Renal cortex interstitium (tissue), 11 donors: ENCODE results near the gene PTPRN2. TPM values are rescaled to one million over a fixed set of nuclear protein-coding genes. Genes with fewer than 3 reads are reported as not detected.
"Not testable (repeated sequence)": the region's sequence is repeated elsewhere in the genome, so short reads cannot be mapped to it uniquely, and the experiment has no call there.

ENCODE experiments used
- DNase-seq, 11 donors: peaks; one replicate each; pipeline ENCODE4 v3.0.0-alpha.2; 2013; ENCODE audit warnings: low read depth in 9 of 11, low spot score in 4 of 11; ENCODE audit errors: extremely low read depth in 1 of 11
- polyA plus RNA-seq, 3 donors: library from polyadenylated mRNA; unstranded; fragments of 120-200 nt; gene quantifications; one replicate each; pipeline ENCODE4 v1.2.1, GENCODE V29; 2013; ENCODE audit not compliant: insufficient read length in 3 of 3

The PTPRN2 gene
- polyA plus RNA-seq, 3 donors = 6.0 to 7.7 (median 7.2) TPM

GRCh38 chr7:157926107-157926506 is 661.5 kb downstream of the PTPRN2 start:
- no peak for DNase-seq

- no peak for DNase-seq
Measured at GRCh38 chr7:157925383-157925875, 662.2 kb downstream of the PTPRN2 start.

- DNase-seq = no peak
Measured at GRCh38 chr7:157923903-157924630, 663.6 kb downstream of the PTPRN2 start.

- DNase-seq = no peak
Measured at GRCh38 chr7:157922576-157922975, 665.0 kb downstream of the PTPRN2 start.

GRCh38 chr7:157918326-157919080 is 669.1 kb downstream of the PTPRN2 start:
- no peak for DNase-seq

GRCh38 chr7:157916946-157917640 is 670.5 kb downstream of the PTPRN2 start:
- no peak for DNase-seq

- no peak for DNase-seq
Measured at GRCh38 chr7:157910446-157910845, 677.2 kb downstream of the PTPRN2 start.

- DNase-seq = not testable (repeated sequence)
Measured at GRCh38 chr7:157910045-157910444, 677.6 kb downstream of the PTPRN2 start.

- no peak for DNase-seq
Measured at GRCh38 chr7:157909370-157909769, 678.3 kb downstream of the PTPRN2 start.

- DNase-seq = no peak
Measured at GRCh38 chr7:157908006-157908782, 679.4 kb downstream of the PTPRN2 start.

- DNase-seq = no peak
Measured at GRCh38 chr7:157907091-157907490, 680.5 kb downstream of the PTPRN2 start.

- no peak for DNase-seq
Measured at GRCh38 chr7:157906583-157906982, 681.0 kb downstream of the PTPRN2 start.

- no peak for DNase-seq
Measured at GRCh38 chr7:157905651-157906461, 681.8 kb downstream of the PTPRN2 start.

GRCh38 chr7:157904866-157905570 is 682.6 kb downstream of the PTPRN2 start:
- DNase-seq = no peak

- DNase-seq = no peak
Measured at GRCh38 chr7:157904211-157904865, 683.3 kb downstream of the PTPRN2 start.

GRCh38 chr7:157903710-157904109 is 683.9 kb downstream of the PTPRN2 start:
- DNase-seq = no peak

- no peak for DNase-seq
Measured at GRCh38 chr7:157903296-157903695, 684.3 kb downstream of the PTPRN2 start.
